Esophagus squamous epithelium (tissue), 4 donors: Measurements from ENCODE around the gene SASH3.

ENCODE experiments used
- CTCF ChIP-seq, 6 experiments: fragments of 450-650 bp in 4 of 6; fragments of 200-600 bp in 2 of 6; sonication (generic) in 2 of 6; IDR thresholded peaks; one replicate each; pipeline ENCODE4 v1.5.1; 2016 to 2019; ENCODE audit warnings: antibody characterized with exemption in 6 of 6, mild to moderate bottlenecking in 4 of 6, moderate library complexity in 4 of 6
- POLR2A ChIP-seq, 4 donors: fragments of 450-650 bp; IDR thresholded peaks; one replicate each; pipeline ENCODE4 v1.6.1; 2017; ENCODE audit warnings: antibody characterized with exemption in 4 of 4, mild to moderate bottlenecking in 4 of 4, moderate library complexity in 3 of 4

GRCh38 chrX:129840344-129840743 lies 60.6 kb downstream of the SASH3 start:
- TF ChIP-seq CTCF (IDR thresholded peaks at IDR 0.05) (no peak), POLR2A (IDR thresholded peaks at IDR 0.05) (no peak)
